ENCODE results near the gene ANKDD1B.

DNA sequence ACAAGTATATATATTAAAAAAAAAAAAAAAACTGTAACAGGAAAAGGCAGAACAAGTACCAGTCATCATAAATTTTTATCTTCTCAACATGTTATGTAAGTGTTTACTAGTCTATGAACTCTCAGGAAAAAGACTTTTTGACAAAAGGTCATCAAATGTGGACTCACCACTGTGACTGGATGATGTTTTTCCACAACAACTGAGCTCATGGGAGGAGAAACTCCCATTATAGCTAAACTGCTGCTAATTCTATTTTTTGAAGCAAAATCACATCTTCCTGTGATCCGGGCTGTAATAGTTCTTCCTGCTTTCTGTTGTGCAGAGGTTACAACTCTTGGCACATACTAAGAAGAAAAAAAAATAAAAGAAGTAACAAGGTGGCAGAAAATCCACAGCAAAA, 66.4 kb downstream of the ANKDD1B start:
- TF ChIP-seq, protein P1, sequence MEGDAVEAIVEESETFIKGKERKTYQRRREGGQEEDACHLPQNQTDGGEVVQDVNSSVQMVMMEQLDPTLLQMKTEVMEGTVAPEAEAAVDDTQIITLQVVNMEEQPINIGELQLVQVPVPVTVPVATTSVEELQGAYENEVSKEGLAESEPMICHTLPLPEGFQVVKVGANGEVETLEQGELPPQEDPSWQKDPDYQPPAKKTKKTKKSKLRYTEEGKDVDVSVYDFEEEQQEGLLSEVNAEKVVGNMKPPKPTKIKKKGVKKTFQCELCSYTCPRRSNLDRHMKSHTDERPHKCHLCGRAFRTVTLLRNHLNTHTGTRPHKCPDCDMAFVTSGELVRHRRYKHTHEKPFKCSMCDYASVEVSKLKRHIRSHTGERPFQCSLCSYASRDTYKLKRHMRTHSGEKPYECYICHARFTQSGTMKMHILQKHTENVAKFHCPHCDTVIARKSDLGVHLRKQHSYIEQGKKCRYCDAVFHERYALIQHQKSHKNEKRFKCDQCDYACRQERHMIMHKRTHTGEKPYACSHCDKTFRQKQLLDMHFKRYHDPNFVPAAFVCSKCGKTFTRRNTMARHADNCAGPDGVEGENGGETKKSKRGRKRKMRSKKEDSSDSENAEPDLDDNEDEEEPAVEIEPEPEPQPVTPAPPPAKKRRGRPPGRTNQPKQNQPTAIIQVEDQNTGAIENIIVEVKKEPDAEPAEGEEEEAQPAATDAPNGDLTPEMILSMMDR (IDR thresholded peaks at IDR 0.05) = no peak
- TF ChIP-seq POLR2A (IDR thresholded peaks at IDR 0.05) = no peak
